ENCODE results near the gene CLDN24.

Gene CLDN24

DNA sequence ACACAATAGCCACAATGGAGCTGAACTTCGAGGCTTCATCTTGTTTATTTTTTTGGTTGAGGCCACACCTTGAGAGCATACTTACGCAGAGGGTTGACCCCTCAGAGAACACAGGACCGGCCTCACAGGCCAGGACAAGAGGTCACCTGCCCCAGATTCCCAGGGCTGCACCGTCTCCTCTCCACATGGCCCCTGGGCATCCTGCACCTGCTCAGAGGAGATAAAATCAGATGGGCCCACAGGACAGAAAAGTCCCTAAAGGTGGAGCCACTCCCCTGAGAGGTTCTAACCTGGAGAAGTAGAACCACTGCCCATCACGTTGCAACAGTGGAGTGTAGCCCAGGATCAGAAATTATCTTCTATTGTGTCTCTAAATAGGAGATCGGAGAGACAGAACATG is 1.1 kb upstream of the CLDN24 start:
- in situ Hi-C loops (cut with MboI; ENCODE audit: low sequenced_read_pairs) = no loop called here

DNA sequence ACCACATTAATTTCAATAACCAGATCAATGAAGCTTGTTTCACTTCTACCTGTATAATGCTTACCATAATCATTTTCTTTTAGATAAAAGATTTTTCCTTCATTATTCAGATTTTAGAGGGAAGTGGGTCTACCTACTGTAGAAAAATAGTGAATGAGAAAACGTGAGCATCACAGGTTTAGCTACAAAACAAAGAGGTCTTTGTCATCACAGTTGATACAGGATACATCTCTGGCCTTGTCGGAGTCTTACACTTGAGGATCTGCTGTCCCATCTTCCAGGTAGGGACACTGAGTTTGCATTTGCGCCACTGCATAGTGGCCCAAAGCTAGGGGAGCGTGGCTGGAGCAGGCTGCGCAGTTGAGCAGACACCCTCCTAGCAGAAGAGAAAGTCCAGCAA is 710 bp downstream of the CLDN24 start:
- in situ Hi-C loops (cut with MboI; ENCODE audit: low sequenced_read_pairs) = no loop called here

DNA sequence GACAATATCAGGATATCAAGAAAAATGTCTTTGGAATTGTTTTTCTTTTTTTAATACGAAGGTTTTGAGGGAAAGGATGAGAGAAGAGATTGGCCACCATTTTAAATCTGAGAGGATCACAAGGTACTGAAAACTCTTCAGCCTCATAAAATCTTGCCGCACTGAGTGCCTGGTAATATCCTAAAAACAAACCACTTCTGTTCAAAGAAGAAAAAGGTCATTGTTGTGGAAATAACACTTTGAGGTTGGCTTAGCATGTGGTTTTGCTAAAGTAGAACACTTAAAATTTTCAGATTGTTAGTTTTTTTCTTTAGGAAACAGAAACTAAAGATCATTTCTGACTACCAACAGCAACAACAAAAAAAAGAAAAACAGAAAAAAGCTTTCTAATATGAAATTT is 1.1 kb downstream of the CLDN24 start:
- in situ Hi-C loops (cut with MboI; ENCODE audit: low sequenced_read_pairs) = no loop called here

- in situ Hi-C loops (cut with MboI; ENCODE audit: low sequenced_read_pairs) = no loop called here
Measured at GRCh38 chr4:183320211-183321059, 1.8 kb downstream of the CLDN24 start, which contains the start of gene CLDN22. Gene CLDN22, minus strand, starts transcription at chr4:183320276. Its CDS starts 58 bp downstream, at chr4:183320218.

GRCh38 chr4:183318656-183319055 is 3.6 kb downstream of the CLDN24 start:
- in situ Hi-C loops (cut with MboI; ENCODE audit: low sequenced_read_pairs) = no loop called here

- in situ Hi-C loops (cut with MboI; ENCODE audit: low sequenced_read_pairs) = no loop called here
Measured at GRCh38 chr4:183314806-183315205, 7.4 kb downstream of the CLDN24 start.

DNA sequence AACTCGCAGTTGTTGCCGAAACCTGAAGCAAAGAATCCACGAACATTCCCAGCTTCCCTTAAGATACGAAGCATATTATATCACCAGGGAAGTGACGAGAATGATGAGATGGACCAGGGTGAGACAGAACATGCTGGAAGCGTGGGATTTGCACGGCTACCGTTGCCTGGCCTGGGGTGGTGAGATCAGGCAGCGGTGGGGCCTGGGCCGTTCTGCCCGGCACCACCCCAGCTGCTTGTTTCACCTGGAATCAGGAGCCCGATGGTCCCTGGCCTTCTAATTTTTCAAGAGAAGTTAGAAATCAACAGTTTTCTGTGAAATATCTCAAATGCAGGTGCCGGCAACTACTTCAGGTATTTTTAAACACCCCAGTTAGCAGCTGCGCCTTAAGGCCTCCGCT is 7.9 kb downstream of the CLDN24 start:
- in situ Hi-C loops (cut with MboI; ENCODE audit: low sequenced_read_pairs) = no loop called here

GRCh38 chr4:183312841-183313240 is 9.4 kb downstream of the CLDN24 start:
- in situ Hi-C loops (cut with MboI; ENCODE audit: low sequenced_read_pairs) = no loop called here

DNA sequence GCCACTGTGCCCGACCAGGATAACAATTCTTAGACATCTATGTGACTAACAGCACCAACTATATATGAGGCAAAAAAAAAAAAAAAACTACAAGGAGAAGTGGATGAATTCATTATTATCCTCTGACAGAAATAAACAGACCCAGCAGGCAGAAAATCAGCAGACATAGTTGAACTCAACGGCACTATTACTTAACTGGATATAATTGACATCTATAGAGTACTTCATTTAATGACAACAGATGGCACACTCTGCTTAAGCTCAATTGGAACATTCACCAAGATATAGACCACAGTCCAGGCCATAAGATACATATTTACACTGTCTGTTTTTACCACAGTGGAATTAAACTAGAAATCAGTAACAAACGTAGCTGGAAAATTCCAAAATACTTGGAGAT is 15.4 kb downstream of the CLDN24 start:
- in situ Hi-C loops (cut with MboI; ENCODE audit: low sequenced_read_pairs) = no loop called here

GRCh38 chr4:183304538-183304937 is 17.7 kb downstream of the CLDN24 start:
- in situ Hi-C loops (cut with MboI; ENCODE audit: low sequenced_read_pairs) = no loop called here

DNA sequence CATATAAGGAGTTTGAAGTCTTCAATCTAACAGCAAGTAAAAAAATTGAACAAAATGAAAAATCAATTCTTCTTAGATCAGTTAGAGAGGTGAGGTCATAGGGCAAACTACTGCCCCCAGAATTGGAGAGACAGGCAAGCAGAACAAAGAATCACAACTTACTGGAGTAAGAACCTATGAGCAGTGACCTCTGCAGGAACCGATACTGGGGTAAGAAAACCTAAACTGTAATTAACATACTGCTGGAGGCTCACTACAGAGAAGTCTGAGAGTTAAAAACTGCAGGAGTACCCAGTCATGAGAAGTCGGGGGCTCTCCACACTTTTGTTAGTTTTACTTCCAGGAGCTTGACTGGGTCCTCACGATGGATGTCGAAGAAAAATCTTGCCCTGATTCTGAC is 18.2 kb downstream of the CLDN24 start:
- in situ Hi-C loops (cut with MboI; ENCODE audit: low sequenced_read_pairs) = no loop called here

DNA sequence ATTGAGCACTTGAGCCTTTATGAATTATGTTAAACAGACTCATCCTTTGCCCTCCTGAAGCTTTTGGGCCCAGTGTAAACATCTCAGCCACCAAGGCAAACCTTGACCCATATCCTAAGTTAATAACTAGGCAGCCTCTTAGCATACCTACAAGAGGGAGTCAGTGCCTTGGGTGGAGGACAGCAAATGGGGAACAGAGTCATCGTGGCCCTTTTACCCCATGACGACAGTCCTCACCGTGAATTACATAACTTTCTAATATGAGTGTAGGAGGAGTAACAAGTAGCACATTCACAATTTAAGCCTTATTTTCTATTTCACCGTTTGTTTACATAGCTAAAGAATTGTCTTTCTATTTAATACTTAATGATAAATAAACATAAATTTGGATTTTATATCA is 18.9 kb downstream of the CLDN24 start:
- in situ Hi-C loops (cut with MboI; ENCODE audit: low sequenced_read_pairs) = no loop called here

GRCh38 chr4:183300655-183301054 is 21.6 kb downstream of the CLDN24 start:
- in situ Hi-C loops (cut with MboI; ENCODE audit: low sequenced_read_pairs) = no loop called here

GRCh38 chr4:183300070-183300469 is 22.2 kb downstream of the CLDN24 start:
- in situ Hi-C loops (cut with MboI; ENCODE audit: low sequenced_read_pairs) = no loop called here

DNA sequence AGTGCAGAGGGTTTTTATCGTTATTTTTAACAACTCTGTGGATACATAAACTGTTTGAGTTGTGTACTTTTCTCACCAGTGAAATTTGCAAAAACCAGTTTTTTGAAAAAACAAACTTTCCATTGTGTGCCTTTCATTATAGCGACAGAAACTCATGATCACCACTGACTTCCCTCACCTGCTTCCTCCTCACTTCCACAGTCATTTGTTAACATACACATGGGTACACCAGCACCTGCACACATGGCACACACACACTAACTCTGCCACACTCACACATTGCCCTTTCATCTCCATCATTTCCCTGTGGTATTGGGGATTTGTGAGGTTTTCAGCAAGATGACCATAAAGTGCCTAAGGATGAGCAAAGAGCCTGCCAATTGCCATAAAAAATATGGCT is 22.8 kb downstream of the CLDN24 start:
- in situ Hi-C loops (cut with MboI; ENCODE audit: low sequenced_read_pairs) = no loop called here

DNA sequence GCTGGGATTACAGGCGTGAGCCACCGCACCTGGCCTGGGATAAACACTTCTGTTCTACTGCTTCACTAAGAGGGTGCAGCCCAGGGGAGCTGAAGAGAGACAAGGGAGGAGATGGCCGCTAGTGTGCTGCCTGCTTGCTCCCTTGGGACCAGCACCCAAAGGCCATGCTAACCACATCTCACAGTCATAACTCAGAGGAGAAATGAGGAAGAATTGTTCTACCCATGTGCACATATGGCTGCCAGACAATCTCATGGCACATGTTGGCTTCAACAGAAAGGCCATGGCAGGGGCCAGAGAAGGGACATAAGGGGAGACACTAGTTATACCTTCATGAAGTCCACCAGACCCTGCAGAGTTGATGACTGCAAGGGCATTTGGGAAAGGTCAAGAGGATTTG is 24.6 kb downstream of the CLDN24 start:
- in situ Hi-C loops (cut with MboI; ENCODE audit: low sequenced_read_pairs) = no loop called here

GRCh38 chr4:183295711-183296110 is 26.5 kb downstream of the CLDN24 start:
- in situ Hi-C loops (cut with MboI; ENCODE audit: low sequenced_read_pairs) = no loop called here

DNA sequence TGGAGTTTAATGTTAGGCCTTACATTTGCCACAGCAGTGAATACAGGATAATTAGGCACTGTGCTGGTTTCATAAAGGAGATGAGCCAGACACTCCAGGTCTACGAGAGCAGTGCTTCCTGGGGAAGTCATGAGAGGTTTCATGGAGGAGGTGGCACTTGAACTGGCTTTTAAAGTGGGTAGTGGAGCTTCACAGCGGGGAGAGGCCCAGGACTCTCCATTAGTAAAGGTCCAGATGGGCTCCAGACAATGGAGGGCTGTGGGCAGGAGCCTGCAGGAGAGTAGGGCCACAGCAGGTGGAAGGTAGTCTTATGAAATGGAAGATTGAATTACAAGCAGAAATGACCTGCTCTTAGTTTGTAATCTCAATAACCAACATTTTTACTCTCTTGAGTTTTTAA is 31.2 kb downstream of the CLDN24 start:
- in situ Hi-C loops (cut with MboI; ENCODE audit: low sequenced_read_pairs) = no loop called here

- in situ Hi-C loops (cut with MboI; ENCODE audit: low sequenced_read_pairs) = no loop called here
Measured at GRCh38 chr4:183289688-183290087, 32.5 kb downstream of the CLDN24 start.

DNA sequence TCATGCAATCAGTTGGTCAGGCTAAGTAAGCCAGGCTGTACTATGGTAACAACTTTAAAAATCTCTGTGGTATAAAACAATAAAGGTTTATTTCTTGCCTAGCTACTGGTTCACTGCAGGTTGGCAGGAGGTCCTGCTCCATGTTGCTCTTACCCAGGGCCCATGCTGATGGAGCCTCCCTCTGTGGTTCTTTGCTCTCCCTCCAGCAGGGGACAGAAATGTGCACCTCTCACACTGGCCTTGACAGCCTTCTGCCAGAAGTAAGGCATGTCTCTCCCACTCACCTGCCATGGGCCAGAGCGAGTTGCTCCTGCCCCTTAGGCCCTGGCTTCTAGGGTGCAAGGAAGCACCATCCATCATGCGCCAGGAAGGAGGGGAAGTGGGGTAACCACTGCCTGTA is 33.3 kb downstream of the CLDN24 start:
- in situ Hi-C loops (cut with MboI; ENCODE audit: low sequenced_read_pairs) = no loop called here

DNA sequence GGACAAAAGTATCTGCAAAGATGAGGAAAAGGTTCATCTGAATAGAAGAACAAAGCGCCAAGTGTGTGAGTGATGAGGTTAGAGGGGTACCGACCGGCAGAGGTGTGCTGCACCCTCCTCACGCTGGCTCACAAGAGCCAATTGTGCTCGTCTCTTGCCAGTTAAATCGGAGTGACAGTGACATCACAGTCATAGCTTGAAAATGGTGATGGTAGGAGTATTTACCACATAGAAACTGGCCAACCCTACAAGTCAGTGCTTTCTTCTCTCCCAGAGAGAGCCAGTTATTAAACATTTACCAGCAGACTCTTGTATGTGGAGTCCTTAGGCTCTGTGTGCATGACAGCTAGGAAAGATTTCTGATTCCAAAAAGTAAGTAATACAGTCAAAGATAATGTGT is 34.5 kb downstream of the CLDN24 start:
- in situ Hi-C loops (cut with MboI; ENCODE audit: low sequenced_read_pairs) = no loop called here

DNA sequence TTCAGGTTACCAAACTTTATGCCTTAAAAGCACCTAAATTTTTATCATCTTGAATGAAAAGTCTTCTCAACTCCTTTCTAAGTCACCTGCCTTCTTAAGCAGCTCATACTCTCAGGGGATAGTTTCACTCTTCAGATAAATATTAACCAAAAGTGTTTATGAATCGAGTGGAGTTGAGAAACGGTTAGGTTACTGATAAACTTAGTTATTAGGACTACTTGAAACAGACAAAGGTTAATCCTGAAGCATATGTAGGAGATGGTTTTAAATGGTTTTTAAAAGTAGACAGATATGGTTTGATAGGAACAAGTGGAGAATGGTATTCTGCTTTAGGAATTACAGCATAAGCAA is 34.9 kb downstream of the CLDN24 start:
- in situ Hi-C loops (cut with MboI; ENCODE audit: low sequenced_read_pairs) = no loop called here
